ENCODE results near the gene UTF1.

Gene UTF1, protein sequence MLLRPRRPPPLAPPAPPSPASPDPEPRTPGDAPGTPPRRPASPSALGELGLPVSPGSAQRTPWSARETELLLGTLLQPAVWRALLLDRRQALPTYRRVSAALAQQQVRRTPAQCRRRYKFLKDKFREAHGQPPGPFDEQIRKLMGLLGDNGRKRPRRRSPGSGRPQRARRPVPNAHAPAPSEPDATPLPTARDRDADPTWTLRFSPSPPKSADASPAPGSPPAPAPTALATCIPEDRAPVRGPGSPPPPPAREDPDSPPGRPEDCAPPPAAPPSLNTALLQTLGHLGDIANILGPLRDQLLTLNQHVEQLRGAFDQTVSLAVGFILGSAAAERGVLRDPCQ

DNA sequence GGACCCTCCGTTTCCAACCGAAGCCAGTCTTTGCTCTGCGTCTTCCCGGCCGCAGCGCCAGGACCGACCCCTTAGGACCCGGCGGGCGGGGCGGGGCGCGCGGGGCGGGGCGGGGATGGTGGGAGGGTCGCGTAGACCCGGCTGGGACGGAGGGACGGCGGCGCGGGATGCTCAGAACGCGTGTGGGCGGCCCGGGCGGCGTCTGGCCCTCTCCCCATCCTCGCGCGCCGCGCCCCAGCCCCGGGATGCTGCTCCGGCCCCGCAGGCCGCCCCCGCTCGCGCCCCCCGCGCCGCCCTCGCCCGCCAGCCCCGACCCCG, at the start of gene UTF1:
Gene UTF1 (plus strand): TSS at position 174 of the 318 bp plus-strand sequence. CDS start 72 bp downstream, at position 246.
- no peak for DNase-seq (ENCODE audit: low spot score)

DNA sequence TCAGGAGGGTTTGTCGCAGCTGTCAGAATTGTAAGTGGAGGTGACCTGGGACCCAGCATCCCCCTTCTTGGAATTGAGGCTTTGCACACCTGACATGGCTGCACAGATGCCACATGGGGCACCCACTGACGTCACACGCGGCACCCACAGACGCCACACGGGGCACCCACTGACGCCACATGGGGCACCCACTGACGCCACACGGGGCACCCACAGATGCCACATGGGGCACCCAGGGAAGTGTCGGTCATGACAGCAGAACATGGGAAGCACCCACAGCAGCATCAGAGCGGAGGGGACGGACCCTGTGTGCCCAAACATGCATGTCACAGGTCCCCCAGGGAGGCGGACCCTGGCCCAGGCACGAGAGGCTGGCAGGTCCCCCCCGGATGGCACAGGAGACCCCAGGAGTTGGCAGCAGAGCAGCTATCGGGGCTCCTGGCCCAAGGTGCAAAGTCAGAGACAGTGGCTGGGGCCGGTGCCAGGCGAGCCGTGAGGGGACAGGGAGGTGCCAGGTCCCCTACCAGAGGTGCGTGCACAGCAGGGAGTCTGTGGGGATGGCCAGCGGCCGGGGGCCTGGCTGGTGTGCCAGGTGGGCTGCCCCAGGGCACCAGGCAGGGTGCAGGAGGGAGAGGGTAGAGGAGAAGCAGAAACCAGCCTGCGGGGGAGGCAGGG, 48.9 kb upstream of the UTF1 start:
- no peak for DNase-seq (ENCODE audit: low spot score)

DNA sequence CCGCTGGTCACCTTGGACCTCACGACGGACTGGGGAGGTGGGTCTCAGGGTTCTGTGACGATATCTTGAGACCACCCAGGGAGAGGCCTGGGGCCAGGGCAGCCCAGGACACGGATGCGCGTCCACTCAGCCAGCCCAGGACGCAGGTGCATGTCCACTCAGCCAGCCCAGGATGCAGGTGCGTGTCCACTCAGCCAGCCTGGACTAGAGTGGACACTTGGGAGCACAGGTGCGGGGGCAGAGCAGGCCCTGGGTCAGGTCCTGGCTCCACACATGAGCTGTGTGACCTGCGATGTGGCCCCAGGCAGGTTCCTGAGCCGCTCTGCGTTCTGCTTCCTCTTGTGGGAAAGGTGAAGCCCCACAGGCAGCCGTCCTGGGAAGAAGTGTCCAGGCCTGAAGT, 47.8 kb upstream of the UTF1 start:
- DNase-seq (ENCODE audit: low spot score): no peak

DNA sequence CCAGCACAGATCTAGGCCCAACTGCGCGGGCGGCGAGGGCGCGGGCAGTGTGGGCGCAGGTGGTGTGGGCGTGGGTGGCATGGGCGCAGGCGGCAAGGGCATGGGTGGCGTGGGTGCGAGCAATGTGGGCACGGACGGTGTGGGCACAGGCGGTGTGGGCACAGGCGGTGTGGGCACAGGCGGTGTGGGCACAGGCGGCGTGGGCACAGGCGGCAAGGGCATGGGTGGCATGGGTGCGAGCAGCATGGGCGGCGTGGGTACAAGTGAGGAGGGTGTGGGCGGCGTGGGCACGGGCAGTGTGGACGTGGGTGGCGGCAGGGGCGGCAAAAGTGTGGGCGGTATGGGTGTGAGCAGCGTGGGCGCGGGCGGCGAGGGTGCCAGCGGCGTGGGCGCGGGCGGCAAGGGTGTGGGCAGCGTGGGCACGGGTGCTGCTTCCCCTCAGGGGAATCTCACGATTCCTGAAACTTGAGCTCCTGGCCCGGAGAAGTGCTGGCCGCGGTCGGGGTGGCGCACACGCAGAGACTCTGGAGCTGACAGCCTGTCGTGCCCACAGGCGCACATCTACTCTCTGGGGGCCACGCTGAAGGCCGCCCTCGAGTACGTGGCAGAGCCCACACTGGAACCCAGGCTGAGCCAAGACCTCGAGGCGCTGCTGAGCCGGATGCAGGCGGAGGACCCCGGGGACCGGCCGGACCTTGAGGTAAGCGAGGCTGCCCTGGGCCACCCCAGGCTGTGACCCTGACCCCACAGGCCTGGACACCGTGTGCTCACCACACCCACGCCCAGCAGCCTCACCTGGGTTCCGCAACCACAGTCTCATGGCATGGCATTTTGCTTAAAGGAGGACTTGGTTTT, 47.0 kb upstream of the UTF1 start:
- no peak for DNase-seq (ENCODE audit: low spot score)

DNA sequence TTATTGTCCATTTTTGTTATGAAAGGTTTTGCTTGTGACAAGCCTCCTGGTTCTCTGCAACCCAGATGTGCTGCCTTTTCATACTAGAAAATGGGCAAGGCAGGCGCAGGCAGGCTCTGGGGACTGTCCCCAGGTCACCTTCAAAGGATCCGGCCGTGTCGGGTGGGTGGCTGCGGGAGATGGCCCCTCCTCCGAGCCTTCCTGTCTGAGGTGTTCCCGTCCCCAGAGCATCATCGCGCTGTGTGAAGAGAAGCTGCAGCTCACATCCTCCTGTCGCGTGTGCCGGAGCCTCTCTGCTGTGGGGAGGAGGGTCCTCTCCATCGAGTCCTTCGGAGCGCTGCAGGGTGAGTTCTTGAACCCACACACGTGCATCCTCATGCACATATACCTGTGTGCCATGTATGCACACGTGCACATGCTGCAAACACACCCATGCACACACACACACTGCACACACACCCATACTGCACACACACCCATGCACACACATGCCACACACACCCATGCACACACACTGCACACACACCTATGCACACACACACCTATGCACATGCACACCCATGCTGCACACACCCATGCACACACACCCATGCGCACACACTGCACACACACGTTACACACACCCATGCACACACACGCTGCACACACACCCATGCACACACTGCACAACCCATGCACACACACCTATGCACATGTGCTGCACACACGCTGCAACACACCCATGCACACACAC, 46.2 kb upstream of the UTF1 start:
- DNase-seq (ENCODE audit: low spot score): no peak

DNA sequence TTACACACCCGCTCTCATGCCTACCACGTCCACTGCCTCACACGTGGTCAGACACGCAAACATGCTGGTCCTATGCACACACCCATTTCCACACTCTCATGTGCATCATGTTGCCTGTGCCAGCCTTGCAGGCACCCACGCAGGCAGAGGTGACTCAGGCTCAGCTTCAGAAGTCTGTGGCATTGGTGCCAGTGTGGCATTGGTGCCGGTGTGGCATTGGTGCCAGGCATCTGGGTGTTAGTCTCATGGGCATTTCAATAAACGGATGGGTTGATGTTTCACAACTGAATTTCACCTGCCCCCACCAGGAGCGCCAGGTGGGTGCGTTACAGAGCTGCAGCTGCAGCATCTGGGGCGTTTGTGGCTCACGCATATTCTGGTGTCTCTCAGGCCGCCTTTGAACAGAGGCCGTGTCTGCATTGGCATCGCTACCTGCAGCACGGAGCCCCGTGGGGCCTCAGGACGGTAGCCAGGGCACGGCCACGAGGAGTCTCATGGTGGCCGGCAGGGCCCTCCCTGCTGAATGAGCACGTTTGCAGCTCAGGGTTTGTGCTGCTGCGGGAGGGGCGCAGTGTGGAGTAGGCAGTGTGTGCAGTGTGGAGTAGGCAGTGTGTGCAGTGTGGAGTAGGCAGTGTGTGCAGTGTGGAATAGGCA, 45.3 kb upstream of the UTF1 start:
- no peak for DNase-seq (ENCODE audit: low spot score)

DNA sequence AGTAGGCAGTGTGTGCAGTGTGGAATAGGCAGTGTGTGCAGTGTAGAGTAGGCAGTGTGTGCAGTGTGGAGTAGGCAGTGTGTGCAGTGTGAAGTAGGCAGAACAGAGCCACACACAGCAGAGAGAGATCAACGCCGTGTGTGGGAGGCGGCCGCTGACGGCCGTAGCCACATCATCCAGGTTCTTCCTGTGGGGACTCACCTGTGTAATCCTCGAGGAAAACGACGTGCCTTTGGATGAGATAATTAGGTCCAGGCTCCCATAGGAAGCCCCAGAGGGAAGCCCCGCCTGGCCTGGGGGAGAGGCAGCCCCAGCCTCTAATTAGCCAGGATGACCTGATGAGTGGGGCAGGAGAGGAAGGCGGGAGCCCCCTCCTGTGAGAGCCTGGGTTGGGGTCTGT, 44.6 kb upstream of the UTF1 start:
- DNase-seq (ENCODE audit: low spot score): no peak

DNA sequence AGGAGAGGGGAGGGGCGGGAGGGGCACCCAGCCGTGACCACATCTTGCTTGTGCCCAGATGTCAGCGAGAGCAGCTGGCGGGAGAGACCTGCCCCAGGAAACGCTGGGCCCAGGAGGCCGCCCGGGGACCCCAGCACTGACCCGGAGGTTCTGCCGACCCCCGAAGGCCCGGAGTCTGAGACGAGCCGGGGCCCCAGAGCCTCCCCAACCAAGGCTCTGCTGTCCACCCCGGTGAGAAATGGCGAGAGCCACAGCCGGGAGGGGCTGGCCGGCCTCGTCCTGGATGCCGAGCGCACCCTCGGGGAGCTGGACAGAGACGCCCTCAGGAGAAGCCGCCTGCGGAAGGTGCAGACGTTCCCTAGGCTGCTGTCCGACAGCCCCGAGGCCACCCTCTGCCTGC, 44.1 kb upstream of the UTF1 start:
- no peak for DNase-seq (ENCODE audit: low spot score)

DNA sequence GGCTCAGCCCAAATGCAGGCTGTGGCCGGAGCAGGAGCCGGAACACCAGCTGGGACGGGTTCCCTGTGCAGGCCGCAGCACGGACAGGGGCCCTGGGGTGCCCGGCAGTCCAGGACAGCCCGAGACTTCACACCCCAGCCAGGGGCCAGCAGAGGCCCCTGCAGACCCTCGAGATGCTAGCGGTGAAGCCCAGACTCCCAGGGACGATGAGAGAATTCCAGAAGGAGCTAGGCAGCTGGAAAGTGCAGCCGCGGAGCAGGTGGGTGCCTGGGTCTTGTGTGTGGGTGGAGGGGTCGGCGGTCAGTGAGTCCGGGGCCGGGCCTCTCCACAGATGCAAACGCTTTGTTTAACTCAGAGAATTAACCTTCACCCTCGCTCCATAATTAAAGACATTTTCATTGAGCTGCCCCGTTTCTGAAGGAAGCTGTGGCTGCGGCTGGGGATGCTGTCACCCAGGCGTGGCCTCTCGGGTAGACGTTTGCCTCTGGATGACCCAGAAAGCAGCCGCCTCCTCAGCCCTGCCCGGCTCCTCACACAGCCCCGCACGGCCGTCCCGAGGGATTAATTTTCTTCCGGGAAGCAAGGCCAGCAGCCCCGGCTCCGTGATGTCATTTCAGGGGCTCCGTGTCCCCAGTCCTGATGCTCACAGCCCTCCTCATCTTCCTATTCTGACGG, 43.5 kb upstream of the UTF1 start:
- no peak for DNase-seq (ENCODE audit: low spot score)

DNA sequence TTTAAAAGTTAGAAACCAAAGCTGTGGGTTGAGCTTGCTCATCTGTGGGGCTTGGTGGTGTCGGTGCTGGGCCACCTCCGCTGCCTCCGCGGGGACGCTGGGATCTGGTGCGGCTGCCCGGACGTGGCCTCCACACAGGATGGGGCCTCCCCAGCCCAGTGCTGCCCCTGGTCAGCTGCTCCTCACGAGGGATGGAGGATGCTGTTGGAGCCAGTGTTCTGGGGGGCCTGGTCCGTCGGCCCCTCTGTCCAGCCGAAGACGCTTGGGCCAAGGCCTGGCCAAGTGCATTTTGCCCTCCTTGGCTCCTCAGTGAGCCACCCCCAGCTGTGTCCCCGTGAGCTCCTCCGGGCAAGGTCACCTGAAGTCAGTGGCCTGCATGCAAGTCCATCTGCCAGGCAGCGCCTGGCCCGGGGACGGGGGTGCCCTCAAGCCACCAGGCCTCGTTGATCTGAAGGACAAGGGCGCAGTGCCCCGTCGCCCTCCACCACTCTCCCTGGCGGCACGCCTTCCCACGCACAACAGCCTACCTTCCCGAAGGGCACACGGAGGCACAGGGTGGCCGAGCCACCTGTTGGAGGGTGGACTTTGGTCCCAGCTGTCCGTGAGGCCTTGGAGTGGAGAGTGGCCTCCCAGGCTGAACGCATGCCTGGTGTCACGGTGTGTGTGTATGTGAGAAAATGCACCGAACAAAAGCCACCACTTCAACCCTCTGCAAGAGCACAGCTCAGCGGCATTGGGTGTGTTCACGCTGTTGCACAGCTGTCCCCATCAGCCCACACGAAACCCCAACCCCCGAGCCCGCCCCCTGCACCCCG, 42.7 kb upstream of the UTF1 start:
- DNase-seq (ENCODE audit: low spot score): no peak

DNA sequence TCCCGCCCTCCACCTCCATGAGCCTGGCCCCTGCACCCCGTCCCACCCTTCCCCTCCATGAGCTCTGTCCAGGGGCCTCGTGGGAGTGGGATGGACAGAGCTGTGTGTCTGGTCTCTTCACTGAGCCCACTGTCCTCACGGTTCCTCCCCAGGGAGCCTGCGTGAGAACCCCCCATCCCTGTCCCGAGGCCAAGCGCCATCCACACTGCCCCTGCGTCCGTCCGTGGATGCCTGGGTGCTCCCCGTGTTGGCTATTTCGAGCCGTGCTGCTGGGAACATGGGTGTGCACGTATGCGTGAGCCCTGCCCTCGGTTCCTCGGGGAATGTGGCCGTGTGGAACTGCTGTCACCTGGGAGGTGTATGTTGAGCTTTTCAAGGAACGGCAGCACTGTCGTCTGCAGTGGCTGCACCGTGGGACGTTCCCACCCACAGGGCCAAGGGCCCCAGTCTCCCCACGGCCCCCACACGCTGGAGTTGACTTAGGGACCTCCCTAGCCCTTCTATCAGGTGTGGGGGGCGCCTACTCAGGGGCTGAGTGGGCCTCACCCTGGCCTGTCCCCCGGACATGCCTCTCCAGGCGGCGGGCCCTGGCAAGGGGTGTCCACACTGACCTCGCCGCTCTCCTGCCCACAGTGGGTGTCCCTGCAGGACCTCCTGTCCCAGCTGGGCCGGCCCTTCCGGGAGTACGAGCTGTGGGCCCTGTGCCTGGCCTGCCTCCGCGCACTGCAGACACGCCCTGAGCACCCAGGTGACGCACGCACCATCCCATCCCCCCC, 41.9 kb upstream of the UTF1 start:
- no peak for DNase-seq (ENCODE audit: low spot score)

DNA sequence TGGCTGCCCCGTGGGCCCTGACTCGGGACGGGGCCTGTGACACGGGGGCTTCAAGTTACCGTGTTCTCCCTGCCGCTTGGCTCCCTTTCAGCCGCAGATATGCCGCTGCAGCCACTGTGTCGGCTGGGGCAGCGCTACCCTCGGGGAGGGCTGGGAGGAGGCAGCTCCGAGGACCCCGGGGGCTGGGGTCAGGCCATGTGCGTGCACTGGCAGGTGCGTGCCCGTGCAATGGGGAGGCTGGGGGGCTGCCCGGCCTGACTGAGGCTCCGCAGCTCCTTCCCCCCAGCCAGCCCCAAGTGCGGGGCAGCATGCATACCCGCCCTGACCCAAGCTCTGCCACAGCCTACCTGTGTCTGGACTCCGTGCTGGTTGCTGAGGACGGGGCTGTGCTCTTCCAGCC, 40.8 kb upstream of the UTF1 start:
- no peak for DNase-seq (ENCODE audit: low spot score)

DNA sequence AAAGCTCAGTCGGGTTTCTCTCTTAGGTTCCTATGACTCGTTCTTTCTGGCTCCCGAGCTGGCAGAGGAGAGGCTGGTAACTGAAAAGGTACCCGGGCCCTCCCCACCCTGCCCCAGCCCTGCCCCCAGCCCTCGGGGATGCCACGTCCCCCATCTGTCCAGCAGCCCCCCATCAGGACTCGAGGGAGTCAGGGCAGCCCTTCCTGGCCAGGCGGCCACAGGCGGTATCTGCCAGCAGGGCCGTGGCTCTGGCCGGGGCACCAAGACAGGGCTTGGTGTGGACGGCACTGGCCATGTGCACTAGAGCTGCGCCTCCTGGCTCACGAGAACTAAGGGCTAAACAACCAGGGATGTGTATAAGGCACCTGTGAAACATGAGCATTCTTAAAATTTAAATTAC, 40.3 kb upstream of the UTF1 start:
- no peak for DNase-seq (ENCODE audit: low spot score)

DNA sequence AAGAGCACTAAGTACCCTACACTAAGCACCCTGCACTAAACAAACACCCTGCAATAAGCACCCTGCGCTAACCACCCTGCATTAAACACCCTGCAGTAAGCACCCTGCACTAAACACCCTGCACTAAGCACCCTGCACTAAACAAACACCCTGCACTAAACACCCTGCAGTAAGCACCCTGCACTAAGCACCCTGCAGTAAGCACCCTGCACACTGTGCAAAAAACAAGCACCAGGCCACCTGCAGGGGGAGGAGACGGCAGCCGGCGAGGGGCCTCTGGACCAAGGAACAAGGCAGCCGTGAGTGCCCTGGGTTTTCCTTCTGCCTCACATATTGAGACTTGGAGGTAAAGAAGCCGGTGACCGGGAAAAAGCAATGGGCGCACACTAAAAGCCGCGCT, 39.8 kb upstream of the UTF1 start:
- DNase-seq (ENCODE audit: low spot score): no peak

DNA sequence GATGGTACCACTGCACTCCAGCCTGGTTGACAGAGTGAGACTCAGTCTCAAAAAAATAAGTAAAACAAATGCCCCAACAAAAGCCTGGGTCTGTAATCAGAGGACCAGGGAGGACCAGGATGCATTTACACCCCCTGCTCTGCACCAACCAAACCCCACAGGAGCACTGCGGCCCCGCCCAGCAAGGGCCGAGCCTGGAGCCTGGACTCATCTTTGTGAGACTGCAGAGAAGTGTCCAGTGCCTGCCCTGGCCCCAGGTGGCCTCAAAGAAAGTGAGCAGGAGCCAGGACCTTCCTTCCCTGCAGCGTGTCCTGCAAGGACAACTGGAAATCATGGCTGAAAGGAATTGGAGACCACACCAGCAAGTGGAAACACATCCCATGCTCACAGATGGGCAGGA, 38.4 kb upstream of the UTF1 start:
- no peak for DNase-seq (ENCODE audit: low spot score)

DNA sequence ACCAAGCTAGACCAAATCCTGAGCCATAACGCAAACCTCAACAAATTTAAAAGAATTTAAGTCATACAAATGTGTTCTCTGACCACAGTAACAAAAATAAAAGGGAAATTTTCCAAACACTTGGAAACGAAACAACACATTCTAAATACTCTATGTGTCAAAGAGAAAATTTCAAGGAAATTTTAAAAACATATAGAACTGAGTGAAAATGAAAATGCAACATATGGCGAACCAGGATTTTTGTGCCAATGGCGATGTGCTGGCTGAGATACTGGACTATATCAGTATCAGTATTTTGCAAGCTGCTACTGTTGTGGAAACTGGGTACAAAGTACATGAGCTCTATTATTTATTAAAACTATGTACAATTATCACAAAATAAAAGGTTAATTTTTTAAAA, 35.9 kb upstream of the UTF1 start:
- no peak for DNase-seq (ENCODE audit: low spot score)

DNA sequence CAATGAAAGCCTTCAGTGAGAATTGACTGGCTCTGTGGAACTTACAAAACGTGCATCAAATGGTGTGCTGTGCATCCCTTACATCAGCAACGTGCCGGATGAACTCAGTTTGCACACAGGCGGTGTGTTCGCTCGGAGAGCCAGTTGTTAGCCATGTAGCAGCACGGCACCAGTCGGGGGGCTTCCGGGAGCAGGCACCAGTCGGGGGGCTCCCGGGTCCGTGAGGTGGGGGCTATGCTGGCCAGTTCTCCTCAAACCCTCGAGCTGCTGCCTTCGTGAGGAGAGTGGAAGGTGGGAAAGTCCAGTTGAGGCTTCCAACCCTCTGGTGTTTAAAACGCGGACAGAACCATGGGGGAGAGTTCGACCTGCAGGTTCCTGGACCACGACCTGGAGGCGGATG, 34.9 kb upstream of the UTF1 start:
- no peak for DNase-seq (ENCODE audit: low spot score)

DNA sequence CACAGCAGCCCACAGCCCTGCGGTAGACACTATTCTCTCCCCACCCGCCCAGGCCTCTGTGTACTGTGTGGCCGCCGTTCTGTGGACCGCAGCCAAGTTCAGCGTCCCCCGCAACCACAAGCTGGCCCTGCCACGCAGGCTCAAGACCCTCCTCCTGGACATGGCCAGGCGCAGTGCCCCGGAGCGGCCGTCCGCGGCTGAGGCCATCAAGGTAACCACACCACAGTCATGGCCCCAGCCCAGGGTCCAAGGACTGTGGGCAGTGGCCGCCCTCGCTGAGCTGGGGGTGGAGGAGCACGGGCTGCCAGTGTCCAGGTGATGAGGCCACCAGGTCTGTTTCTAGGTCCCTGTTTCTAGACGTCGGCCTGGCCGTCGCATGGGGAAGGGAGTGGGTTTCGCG, 34.4 kb upstream of the UTF1 start:
- no peak for DNase-seq (ENCODE audit: low spot score)

DNA sequence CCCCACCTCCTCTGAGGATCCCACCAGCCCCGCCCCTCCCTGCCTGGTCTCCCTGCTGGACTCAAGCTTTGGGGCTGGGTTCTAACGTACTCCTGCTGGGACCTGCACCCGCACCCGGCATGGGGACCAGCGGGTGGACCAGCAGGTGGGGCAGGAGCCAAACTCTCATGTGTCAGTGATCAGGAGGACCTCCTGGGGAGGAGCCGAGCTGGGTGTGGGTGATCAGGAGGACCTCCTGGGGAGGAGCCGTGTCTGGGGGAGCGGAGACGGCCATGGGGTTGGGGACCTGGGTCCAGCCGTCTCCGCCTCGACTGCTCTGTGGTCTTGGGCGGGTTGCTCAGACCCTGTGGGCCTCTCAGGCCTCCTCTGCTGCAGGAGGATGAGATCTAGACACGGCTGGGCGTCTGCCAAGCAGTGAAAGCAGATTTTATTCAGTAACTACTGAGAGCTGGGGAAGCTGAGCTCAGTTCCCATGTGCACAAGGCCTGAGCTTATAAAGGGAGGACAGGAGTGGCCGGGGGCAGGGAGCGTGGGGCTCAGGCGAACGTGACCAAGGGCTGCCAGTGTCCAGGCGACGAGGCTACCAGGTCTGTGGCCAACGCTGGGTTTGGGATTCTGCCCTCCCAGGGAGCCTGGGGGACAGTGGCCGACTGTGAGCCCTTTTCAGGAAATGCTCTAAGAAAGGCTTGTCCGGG, 33.6 kb upstream of the UTF1 start:
- no peak for DNase-seq (ENCODE audit: low spot score)
